IMR-90 (cell line): ENCODE measurements around the gene TP53AIP1. TPM values are rescaled to one million over a fixed set of nuclear protein-coding genes. Genes with fewer than 3 reads are reported as not detected.

Experiments used
- ATAC-seq: fragments of 200-7000 bp; cut with Tn5 transposase; 2 replicates; pipeline ENCODE4 v1.9.1; 2020; ENCODE audit warnings: low read depth, mild to moderate bottlenecking, moderate library complexity
- BruUV-seq: library from RNA; stranded (reverse); fragments of 400-500 nt; replicated peaks from 2 replicates; lab custom pipeline; 2021; lab: Mats Ljungman, UMichigan
- CTCF ChIA-PET: fragments of 300-600 bp; formaldehyde crosslinking; extraction: SDS; loops from one replicate; lab custom pipeline; 2021; ENCODE audit warnings: antibody characterized with exemption; lab: Yijun Ruan, JAX
- POLR2A ChIA-PET: fragments of 300-600 bp; sonication (Branson Sonifier 250); formaldehyde crosslinking; loops from one replicate; lab custom pipeline; 2022; ENCODE audit warnings: antibody characterized with exemption; ENCODE audit not compliant: unreplicated experiment; lab: Charles Lee
- DNase-seq: peaks from one replicate; pipeline ENCODE4 v3.0.0; 2013
- H2AFZ ChIP-seq: replicated peaks from 2 replicates; pipeline ENCODE3; 2013; ENCODE audit warnings: low read length, mild to moderate bottlenecking; ENCODE audit not compliant: poor library complexity
- H2AK5ac ChIP-seq: 2 replicates; pipeline ENCODE4 v1.6.1; 2013; ENCODE audit warnings: low read depth, low read length, inconsistent platforms
- H2AK9ac ChIP-seq: replicated peaks from 2 replicates; pipeline ENCODE3; 2013; ENCODE audit warnings: mild to moderate bottlenecking, low read depth, low read length, moderate library complexity; ENCODE audit not compliant: poor library complexity
- H2BK120ac ChIP-seq: 2 replicates; pipeline ENCODE4 v1.6.1; 2013; ENCODE audit warnings: low read depth, low read length, inconsistent platforms
- H2BK15ac ChIP-seq: 3 replicates; pipeline ENCODE4 v1.6.1; 2013; ENCODE audit warnings: low read depth, low read length, inconsistent platforms
- H2BK20ac ChIP-seq: 2 replicates; pipeline ENCODE4 v1.6.1; 2013; ENCODE audit warnings: low read depth, mild to moderate bottlenecking, inconsistent platforms, low read length, moderate library complexity
- H2BK5ac ChIP-seq: 2 replicates; pipeline ENCODE4 v1.6.1; 2013; ENCODE audit warnings: mild to moderate bottlenecking, low read depth, low read length, inconsistent platforms; ENCODE audit not compliant: poor library complexity, severe bottlenecking
- H3K14ac ChIP-seq: replicated peaks from 2 replicates; pipeline ENCODE4 v1.6.1; 2013; ENCODE audit warnings: low read depth, low read length, inconsistent platforms
- H3K18ac ChIP-seq: 2 replicates; pipeline ENCODE4 v1.6.1; 2013; ENCODE audit warnings: low read depth, low read length, control low read depth
- H3K23ac ChIP-seq: 2 replicates; pipeline ENCODE4 v1.6.1; 2013; ENCODE audit warnings: low read depth, low read length, inconsistent platforms
- H3K27ac ChIP-seq: 2 replicates; pipeline ENCODE4 v1.5.1; 2013; ENCODE audit warnings: mild to moderate bottlenecking, control low read depth, low read length; ENCODE audit not compliant: insufficient read depth
- H3K27me3 ChIP-seq: 2 replicates; pipeline ENCODE4 v1.6.1; 2013; ENCODE audit warnings: low read length; ENCODE audit not compliant: control insufficient read depth, insufficient read depth
- H3K36me3 ChIP-seq: 2 replicates; pipeline ENCODE4 v1.6.1; 2013; ENCODE audit warnings: low read length, mixed read lengths; ENCODE audit not compliant: control insufficient read depth, insufficient read depth
- H3K4ac ChIP-seq: 2 replicates; pipeline ENCODE4 v1.6.1; 2013; ENCODE audit warnings: low read depth, low read length, inconsistent platforms
- H3K4me1 ChIP-seq: 2 replicates; pipeline ENCODE4 v1.6.1; 2013; ENCODE audit warnings: low read length, mixed read lengths; ENCODE audit not compliant: control insufficient read depth, insufficient read depth
- H3K4me2 ChIP-seq: 2 replicates; pipeline ENCODE4 v1.6.1; 2013; ENCODE audit warnings: low read depth, mild to moderate bottlenecking, control low read depth, low read length, moderate library complexity
- H3K4me3 ChIP-seq: 2 replicates; pipeline ENCODE4 v1.5.1; 2013; ENCODE audit warnings: low read depth, mild to moderate bottlenecking, control low read depth, low read length, moderate library complexity; ENCODE audit not compliant: insufficient read depth
- H3K56ac ChIP-seq: 2 replicates; pipeline ENCODE4 v1.6.1; 2013; ENCODE audit warnings: low read length, inconsistent platforms; ENCODE audit not compliant: insufficient read depth; ENCODE audit errors: extremely low read depth
- H3K79me1 ChIP-seq, 2 experiments: 2 replicates each; pipeline ENCODE4 v1.6.1; 2013; ENCODE audit warnings: low read length in 2 of 2, inconsistent platforms in 1 of 2, low read depth in 1 of 2
- H3K9ac ChIP-seq: 2 replicates; pipeline ENCODE4 v1.6.1; 2013; ENCODE audit warnings: low read depth, low read length, control low read depth
- H3K9me1 ChIP-seq: 2 replicates; pipeline ENCODE4 v1.6.1; 2013; ENCODE audit warnings: low read length, inconsistent platforms; ENCODE audit not compliant: insufficient read depth
- H3K9me3 ChIP-seq: 2 replicates; pipeline ENCODE4 v1.6.1; 2013; ENCODE audit warnings: low read length; ENCODE audit not compliant: control insufficient read depth, insufficient read depth
- H4K20me1 ChIP-seq: 2 replicates; pipeline ENCODE4 v1.6.1; 2013; ENCODE audit warnings: low read length, inconsistent platforms; ENCODE audit not compliant: insufficient read depth
- H4K5ac ChIP-seq: 2 replicates; pipeline ENCODE4 v1.6.1; 2013; ENCODE audit warnings: mild to moderate bottlenecking, low read depth, low read length, control low read depth
- H4K8ac ChIP-seq, 2 experiments: 2 replicates each; pipeline ENCODE4 v1.6.1; 2013; ENCODE audit warnings: low read depth in 2 of 2, low read length in 2 of 2, control low read depth in 1 of 2, inconsistent platforms in 1 of 2
- H4K91ac ChIP-seq: 2 replicates; pipeline ENCODE4 v1.6.1; 2013; ENCODE audit warnings: low read depth, low read length, inconsistent platforms; ENCODE audit not compliant: insufficient read depth
- MXI1 ChIP-seq: IDR thresholded peaks from 2 replicates; pipeline ENCODE4 v1.6.1; 2012; ENCODE audit warnings: low read depth, mild to moderate bottlenecking, low read length, moderate library complexity, borderline replicate concordance
- RCOR1 ChIP-seq: IDR thresholded peaks from 2 replicates; pipeline ENCODE4 v1.6.1; 2012; ENCODE audit warnings: mild to moderate bottlenecking, low read length, improper control_type of control experiment; ENCODE audit not compliant: insufficient replicate concordance
- RFX5 ChIP-seq: IDR thresholded peaks from 2 replicates; pipeline ENCODE4 v1.8.0; 2012; ENCODE audit warnings: low read depth, mild to moderate bottlenecking, low read length, moderate library complexity
- WGBS, 2 experiments: methylation state at CpG; one replicate each; pipeline versions ENCODE4 v1.1.5 to v1.1.7; 2013; ENCODE audit warnings: missing lambda C conversion rate in 2 of 2; ENCODE audit not compliant: insufficient read length in 1 of 2; ENCODE audit errors: extremely low coverage in 2 of 2; 5-methylcytosine and 5-hydroxymethylcytosine counted together
- dilution Hi-C: fragments of 300-500 bp; cut with HindIII; formaldehyde crosslinking; loops from one replicate; pipeline ENCODE4 v1.14.3; 2018; ENCODE audit warnings: low sequenced_read_pairs; ENCODE audit not compliant: unreplicated experiment
- in situ Hi-C: fragments of 300-500 bp; cut with MboI; formaldehyde crosslinking; loops from 3 replicates; pipeline ENCODE4 v1.14.3; 2019; ENCODE audit warnings: low sequenced_read_pairs, inconsistent platforms, mixed read lengths
- intact Hi-C: fragments of 100-400 bp; cut with micrococcal nuclease; formaldehyde crosslinking; loops from 2 replicates; pipeline ENCODE4 v1.10.0; 2022
- polyA plus RNA-seq, 3 experiments: library from polyadenylated mRNA; depleted of rRNA; stranded (reverse); fragments of >200 nt; gene quantifications; 2 replicates each; pipeline ENCODE4 v1.2.3, GENCODE V29; 2012; ENCODE audit warnings: low replicate concordance in 1 of 3
- total RNA-seq: library from RNA; depleted of rRNA; stranded (reverse); fragments of >200 nt; gene quantifications from 2 replicates; pipeline ENCODE4 v1.2.3, GENCODE V29; 2012
- TF ChIP-seq, protein P1 (sequence below): fragments of 150-350 bp; IDR thresholded peaks from 2 replicates; pipeline ENCODE4 v1.6.1; 2016; ENCODE audit warnings: low read depth, mild to moderate bottlenecking, low read length, moderate library complexity, borderline replicate concordance

The TP53AIP1 gene
- total and polyA plus RNA-seq, 2 of the 4 experiments (the other 2 are of a cell fraction) = not detected

DNA sequence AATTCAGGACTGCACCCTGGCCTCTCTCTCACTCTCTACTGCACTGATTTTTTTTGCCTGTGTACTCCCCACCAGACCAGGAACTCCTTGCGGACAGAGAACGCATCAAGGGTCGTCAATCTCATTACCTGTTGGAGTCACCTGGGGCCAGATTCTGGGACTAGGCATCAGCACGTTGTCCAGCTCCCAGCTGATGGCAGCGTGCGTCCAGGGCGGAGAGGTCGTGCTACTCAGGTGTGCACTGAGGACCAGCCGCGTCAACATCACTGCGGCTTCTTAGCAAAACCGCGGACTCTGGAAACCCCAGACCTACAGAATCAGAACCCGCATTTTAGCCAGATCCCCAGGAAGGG lies 38.4 kb downstream of the TP53AIP1 start:
- ChIA-PET POLR2A (no interaction called here), CTCF (interaction anchor here (1.0 kb wide), 1 partner anchor 44 kb away, joined by 3 read pairs; no protein-coding TSS in a partner anchor)
- no peak overlapping the region; the same call in 1 of the 2 replicates for H4K91ac ChIP-seq
- H4K5ac ChIP-seq = no peak overlapping the region
- in situ Hi-C loops (no loop called here), dilution Hi-C loops (no loop called here), intact Hi-C loops (no loop called here)
- no peaks in the 10 kb centered on the region for H3K36me3 ChIP-seq
- no peak overlapping the region for H3K27ac ChIP-seq
- H3K14ac ChIP-seq = no peak overlapping the region
- H2BK20ac ChIP-seq = peak overlapping the region; percentile 11; the same call in 1 of the 2 replicates
- no peak overlapping the region for H3K4me2 ChIP-seq
- no peak overlapping the region for H3K4ac ChIP-seq
- no peaks in the 10 kb centered on the region for H4K20me1 ChIP-seq
- H3K9ac ChIP-seq = no peak overlapping the region
- no peak overlapping the region for H3K18ac ChIP-seq
- H3K4me3 ChIP-seq = no peak overlapping the region
- H2AK9ac ChIP-seq = peak overlapping the region; percentile 9
- no peaks in the 10 kb centered on the region for H3K27me3 ChIP-seq
- H2BK5ac ChIP-seq = no peak overlapping the region
- TF ChIP-seq MXI1 (no peak), RCOR1 (no peak), RFX5 (no peak)
- TF ChIP-seq, protein P1, sequence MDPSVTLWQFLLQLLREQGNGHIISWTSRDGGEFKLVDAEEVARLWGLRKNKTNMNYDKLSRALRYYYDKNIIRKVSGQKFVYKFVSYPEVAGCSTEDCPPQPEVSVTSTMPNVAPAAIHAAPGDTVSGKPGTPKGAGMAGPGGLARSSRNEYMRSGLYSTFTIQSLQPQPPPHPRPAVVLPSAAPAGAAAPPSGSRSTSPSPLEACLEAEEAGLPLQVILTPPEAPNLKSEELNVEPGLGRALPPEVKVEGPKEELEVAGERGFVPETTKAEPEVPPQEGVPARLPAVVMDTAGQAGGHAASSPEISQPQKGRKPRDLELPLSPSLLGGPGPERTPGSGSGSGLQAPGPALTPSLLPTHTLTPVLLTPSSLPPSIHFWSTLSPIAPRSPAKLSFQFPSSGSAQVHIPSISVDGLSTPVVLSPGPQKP = no peak
- no peak overlapping the region for H2BK120ac ChIP-seq
- no TSS peak for BruUV-seq
- H3K9me1 ChIP-seq = peaks cover 3% of the 10 kb centered on the region; the same call in 1 of the 2 replicates
- H3K56ac ChIP-seq = no peak overlapping the region
- H2BK15ac ChIP-seq = no peak overlapping the region
- 80% methylated on average over 2 of the region's 14 CpGs; no CpG with 5 or more reads in 1 of the 2 experiments for WGBS, 2 experiments
- ATAC-seq (no peak), DNase-seq (no peak)
- H3K79me1 ChIP-seq = no peaks in the 10 kb centered on the region
- H3K23ac ChIP-seq = no peak overlapping the region
- H3K4me1 ChIP-seq = peaks cover 18% of the 10 kb centered on the region
- peak overlapping the region; percentile 43; the same call in 1 of the 2 replicates for H2AK5ac ChIP-seq
- H4K8ac ChIP-seq = no peak overlapping the region
- no peaks in the 10 kb centered on the region for H3K9me3 ChIP-seq
- peak overlapping the region; percentile 52 for H2AFZ ChIP-seq
